HepG2 (cell line): ENCODE data around the gene PTPA. TPM values are rescaled to one million over a fixed set of nuclear protein-coding genes. Genes with fewer than 3 reads are reported as not detected.

ENCODE experiments used
- ATAC-seq: fragments of 200-7000 bp; cut with Tn5 transposase; 3 replicates; pipeline ENCODE4 v1.9.1; 2020; ENCODE audit warnings: mild to moderate bottlenecking, moderate library complexity
- BruUV-seq: library from RNA; stranded (reverse); fragments of 400-500 nt; replicated peaks from 2 replicates; lab custom pipeline; 2021; lab: Mats Ljungman, UMichigan
- CTCF ChIA-PET: fragments of 300-600 bp; formaldehyde crosslinking; extraction: SDS; loops from one replicate; lab custom pipeline; 2021; ENCODE audit warnings: low total read pairs, inconsistent platforms, low intra/inter-chr PET ratio; lab: Yijun Ruan, JAX
- POLR2A ChIA-PET: fragments of 350-600 bp; sonication (Branson Sonifier 250); formaldehyde crosslinking; loops from one replicate; lab custom pipeline; 2020; ENCODE audit warnings: antibody characterized with exemption, inconsistent platforms; lab: Yijun Ruan, JAX
- DNase-seq: peaks from one replicate; pipeline ENCODE4 v3.0.0-alpha.2; 2015; ENCODE audit warnings: low spot score
- FAIRE-seq: peaks from 3 replicates; lab custom pipeline; 2011; peaks lifted over from hg19 to GRCh38; lab: Jason Lieb, UNC
- H2AFZ ChIP-seq: one replicate; pipeline ENCODE4 v1.6.1; 2011; ENCODE audit warnings: low read length, inconsistent platforms
- H3K27ac ChIP-seq: fragments of 300-600 bp; 3 replicates; pipeline ENCODE4 v1.8.0; 2011; ENCODE audit warnings: mixed run types, mild to moderate bottlenecking, mixed read lengths, low read length, inconsistent platforms; ENCODE audit not compliant: insufficient read depth; ENCODE audit errors: extremely low read length
- H3K27me3 ChIP-seq, 2 experiments: fragments of 200-600 bp in 1 of 2; 2 replicates in 1 of 2; 3 replicates in 1 of 2; pipeline versions ENCODE4 v1.6.0 to v1.8.0; 2011; ENCODE audit warnings: low read length in 2 of 2, mild to moderate bottlenecking in 2 of 2, moderate library complexity in 2 of 2, inconsistent platforms in 1 of 2; ENCODE audit not compliant: insufficient read depth in 2 of 2, control insufficient read depth in 1 of 2
- H3K36me3 ChIP-seq, 2 experiments: fragments of 200-600 bp in 1 of 2; replicated peaks in 1 of 2; 2 replicates in 1 of 2; 3 replicates in 1 of 2; pipeline versions ENCODE4 v1.5.1 to v1.8.0; 2011; ENCODE audit warnings: low read length in 2 of 2, inconsistent platforms in 1 of 2; ENCODE audit not compliant: insufficient read depth in 2 of 2, control insufficient read depth in 1 of 2
- H3K4me1 ChIP-seq: 2 replicates; pipeline ENCODE4 v1.5.1; 2012; ENCODE audit warnings: low read length, inconsistent platforms; ENCODE audit not compliant: insufficient read depth
- H3K4me2 ChIP-seq: 2 replicates; pipeline ENCODE4 v1.6.0; 2011; ENCODE audit warnings: low read depth, low read length, inconsistent platforms
- H3K4me3 ChIP-seq, 3 experiments: fragments of 200-600 bp in 1 of 3; sonication (generic), shearing (Covaris generic) in 1 of 3; replicated peaks in 1 of 3; 2 replicates each; pipeline ENCODE4 v1.5.1; 2011 to 2016; ENCODE audit warnings: low read length in 3 of 3, inconsistent platforms in 2 of 3, low read depth in 2 of 3, mild to moderate bottlenecking in 2 of 3, control low read depth in 1 of 3, mixed read lengths in 1 of 3; ENCODE audit not compliant: insufficient read depth in 1 of 3
- H3K79me2 ChIP-seq: one replicate; pipeline ENCODE4 v1.6.1; 2011; ENCODE audit warnings: low read length, inconsistent platforms; ENCODE audit not compliant: insufficient read depth
- H3K9ac ChIP-seq: 2 replicates; pipeline ENCODE4 v1.6.0; 2011; ENCODE audit warnings: mild to moderate bottlenecking, low read depth, low read length, inconsistent platforms; ENCODE audit not compliant: insufficient read depth
- H3K9me3 ChIP-seq: 2 replicates; pipeline ENCODE4 v1.5.1; 2012; ENCODE audit warnings: mild to moderate bottlenecking, low read length
- H4K20me1 ChIP-seq: 2 replicates; pipeline ENCODE4 v1.6.0; 2011; ENCODE audit warnings: inconsistent platforms, mild to moderate bottlenecking, low read length, moderate library complexity; ENCODE audit not compliant: insufficient read depth
- ETV6 ChIP-seq: sonication (generic); formaldehyde crosslinking; conservative IDR thresholded peaks from 2 replicates; pipeline ENCODE4 v1.4.0; 2020; ENCODE audit warnings: missing genetic modification reagents
- PAX8 ChIP-seq: sonication (generic); formaldehyde crosslinking; IDR thresholded peaks from 2 replicates; pipeline ENCODE4 v1.8.0; 2022; ENCODE audit warnings: mild to moderate bottlenecking, missing genetic modification reagents, borderline replicate concordance
- REXO4 ChIP-seq: sonication (generic); formaldehyde crosslinking; IDR thresholded peaks from 2 replicates; pipeline ENCODE4 v1.8.0; 2022; ENCODE audit warnings: missing genetic modification reagents, mild to moderate bottlenecking, borderline replicate concordance
- ZNF326 ChIP-seq: sonication (generic); formaldehyde crosslinking; IDR thresholded peaks from 2 replicates; pipeline ENCODE4 v1.4.0; 2020; ENCODE audit warnings: missing genetic modification reagents, borderline replicate concordance
- ZNF337 ChIP-seq: sonication (generic); formaldehyde crosslinking; IDR thresholded peaks from 2 replicates; pipeline ENCODE4 v1.5.1; 2020; ENCODE audit warnings: missing genetic modification reagents, low read depth, mild to moderate bottlenecking, borderline replicate concordance
- WGBS: methylation state at CpG from one replicate; pipeline ENCODE4 v1.1.6; 2017; ENCODE audit warnings: low lambda C conversion rate; 5-methylcytosine and 5-hydroxymethylcytosine counted together
- in situ Hi-C: cut with HindIII; loops from 2 replicates; pipeline ENCODE4 v1.10.0; 2017; ENCODE audit warnings: low pct_unique_long_range_greater_than_20kb; ENCODE audit not compliant: extremely low pct_ligation_motif_present
- intact Hi-C: fragments of 100-400 bp; cut with micrococcal nuclease; formaldehyde crosslinking; loops from one replicate; pipeline ENCODE4 v1.10.0; 2022; ENCODE audit not compliant: unreplicated experiment
- polyA plus RNA-seq, 8 experiments: library from polyadenylated mRNA; depleted of rRNA in 3 of 8; stranded (reverse) in 7 of 8; unstranded in 1 of 8; fragments of >200 nt; fragmentation: Illumina TruSeq in 4 of 8; extraction: Trizol in 4 of 8; gene quantifications; 2 replicates each; pipeline versions ENCODE4 v1.2.1 to v1.2.3, GENCODE V29; 2011 to 2016; ENCODE audit warnings: low read depth in 4 of 8, missing spikeins in 1 of 8, mixed read lengths in 1 of 8; ENCODE audit not compliant: insufficient read depth in 1 of 8
- total RNA-seq, 5 experiments: library from RNA; depleted of rRNA; stranded (reverse); fragments of >200 nt; fragmentation: Illumina TruSeq; extraction: Trizol; gene quantifications; 2 replicates each; pipeline ENCODE4 v1.2.3, GENCODE V29; 2016; ENCODE audit warnings: low read depth in 1 of 5
- TF ChIP-seq, protein P1 (sequence below): sonication (generic); formaldehyde crosslinking; IDR thresholded peaks from 2 replicates; pipeline ENCODE4 v1.5.0; 2020; ENCODE audit warnings: missing genetic modification reagents, mild to moderate bottlenecking, borderline replicate concordance
- TF ChIP-seq, protein P2 (sequence below): sonication (generic); formaldehyde crosslinking; IDR thresholded peaks from 2 replicates; pipeline ENCODE4 v1.5.1; 2020; ENCODE audit warnings: mild to moderate bottlenecking, missing genetic modification reagents, moderate library complexity
- TF ChIP-seq, protein P3 (sequence below): sonication (generic); formaldehyde crosslinking; IDR thresholded peaks from 2 replicates; pipeline ENCODE4 v1.4.0; 2020; ENCODE audit warnings: missing genetic modification reagents
- TF ChIP-seq, protein P4 (sequence below): sonication (generic); formaldehyde crosslinking; IDR thresholded peaks from 2 replicates; pipeline ENCODE4 v1.4.0; 2020; ENCODE audit warnings: missing genetic modification reagents, borderline replicate concordance
- TF ChIP-seq, protein P5 (sequence below): sonication (generic); IDR thresholded peaks from 2 replicates; pipeline ENCODE4 v1.6.1; 2016; ENCODE audit warnings: low read depth, borderline replicate concordance

PTPA gene
- total and polyA plus RNA-seq, 2 of the 13 experiments (the other 11 are each of a cell fraction or from before 2014, with no cell fraction given): 79.3 to 105 TPM

DNA sequence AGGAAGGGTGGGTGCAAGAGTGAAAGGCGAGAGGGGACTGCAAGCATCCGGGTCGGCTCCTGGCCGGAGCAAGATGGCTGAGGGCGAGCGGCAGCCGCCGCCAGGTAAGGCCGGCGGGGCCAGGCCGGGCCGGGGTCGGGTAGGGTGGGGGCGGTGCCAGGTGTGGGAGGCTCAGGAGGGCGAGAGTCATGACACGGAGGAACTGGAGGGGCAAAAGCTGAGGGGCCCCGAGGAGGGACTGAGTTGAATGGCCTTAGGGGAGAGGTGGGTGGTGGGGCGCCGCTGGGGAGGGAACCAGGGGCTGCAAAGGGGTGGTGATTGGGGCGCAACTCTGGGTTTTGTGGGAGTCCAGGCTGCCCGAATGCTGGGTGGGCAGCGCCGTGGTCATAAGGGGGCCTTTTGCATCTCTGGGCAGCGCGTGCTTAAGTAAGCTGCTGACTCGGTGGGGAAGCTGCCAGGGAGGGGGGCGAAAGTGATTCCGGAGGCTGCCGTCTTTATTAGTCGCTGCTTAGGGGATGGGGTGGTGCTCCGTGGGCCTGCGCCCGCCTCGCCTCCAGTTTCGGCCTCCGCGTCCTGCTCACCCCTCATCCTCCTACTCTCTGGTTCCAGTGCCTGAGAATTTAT is 425 bp downstream of the PTPA start:
- peak overlapping the region; percentile 97 for H3K27ac ChIP-seq
- peaks cover 0 to 4% of the 10 kb centered on the region in 2 experiments; a peak in 1 of 5 replicates for H3K36me3 ChIP-seq
- H4K20me1 ChIP-seq: 0 out of 2 replicates have a peak, but pooled peaks cover 5% of the 10 kb centered on the region
- peak; percentile 25 for DNase-seq
- in situ Hi-C loops (no loop called here), intact Hi-C loops (no loop called here)
- no peaks in the 10 kb centered on the region; a peak in 1 of 5 replicates for H3K27me3 ChIP-seq
- ChIA-PET CTCF (no interaction called here), POLR2A (interaction anchor here (1.2 to 3.6 kb wide), 6 partner anchors 12 to 75 kb away, joined by 3 to 18 read pairs (median 5); partner anchors contain the start of genes DOLPP1 and MIGA2)
- peaks cover 38% of the 10 kb centered on the region for H3K79me2 ChIP-seq
- no peak for FAIRE-seq
- peak overlapping the region; percentile 88 for H3K9ac ChIP-seq
- WGBS: 2% methylated on average over 20 of the region's 37 CpGs
- peak overlapping the region; percentile 89 for H2AFZ ChIP-seq
- peak; percentile 17 for ATAC-seq
- BruUV-seq: no TSS peak
- no peaks in the 10 kb centered on the region for H3K9me3 ChIP-seq
- peaks cover 50% of the 10 kb centered on the region for H3K4me1 ChIP-seq
- peak overlapping the region; percentile 87 to 98 (median 98) for H3K4me3 ChIP-seq
- peak overlapping the region; percentile 100 for H3K4me2 ChIP-seq
- TF ChIP-seq ZNF326: no peak
- TF ChIP-seq, protein P1, sequence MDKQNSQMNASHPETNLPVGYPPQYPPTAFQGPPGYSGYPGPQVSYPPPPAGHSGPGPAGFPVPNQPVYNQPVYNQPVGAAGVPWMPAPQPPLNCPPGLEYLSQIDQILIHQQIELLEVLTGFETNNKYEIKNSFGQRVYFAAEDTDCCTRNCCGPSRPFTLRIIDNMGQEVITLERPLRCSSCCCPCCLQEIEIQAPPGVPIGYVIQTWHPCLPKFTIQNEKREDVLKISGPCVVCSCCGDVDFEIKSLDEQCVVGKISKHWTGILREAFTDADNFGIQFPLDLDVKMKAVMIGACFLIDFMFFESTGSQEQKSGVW (CRISPR knock-in tag): no peak
- TF ChIP-seq REXO4 (CRISPR knock-in tag): no peak
- no peak for TF ChIP-seq PAX8 (CRISPR knock-in tag)
- TF ChIP-seq ETV6 (CRISPR knock-in tag): no peak; the same call in 1 of the 2 replicates
- TF ChIP-seq, protein P2, sequence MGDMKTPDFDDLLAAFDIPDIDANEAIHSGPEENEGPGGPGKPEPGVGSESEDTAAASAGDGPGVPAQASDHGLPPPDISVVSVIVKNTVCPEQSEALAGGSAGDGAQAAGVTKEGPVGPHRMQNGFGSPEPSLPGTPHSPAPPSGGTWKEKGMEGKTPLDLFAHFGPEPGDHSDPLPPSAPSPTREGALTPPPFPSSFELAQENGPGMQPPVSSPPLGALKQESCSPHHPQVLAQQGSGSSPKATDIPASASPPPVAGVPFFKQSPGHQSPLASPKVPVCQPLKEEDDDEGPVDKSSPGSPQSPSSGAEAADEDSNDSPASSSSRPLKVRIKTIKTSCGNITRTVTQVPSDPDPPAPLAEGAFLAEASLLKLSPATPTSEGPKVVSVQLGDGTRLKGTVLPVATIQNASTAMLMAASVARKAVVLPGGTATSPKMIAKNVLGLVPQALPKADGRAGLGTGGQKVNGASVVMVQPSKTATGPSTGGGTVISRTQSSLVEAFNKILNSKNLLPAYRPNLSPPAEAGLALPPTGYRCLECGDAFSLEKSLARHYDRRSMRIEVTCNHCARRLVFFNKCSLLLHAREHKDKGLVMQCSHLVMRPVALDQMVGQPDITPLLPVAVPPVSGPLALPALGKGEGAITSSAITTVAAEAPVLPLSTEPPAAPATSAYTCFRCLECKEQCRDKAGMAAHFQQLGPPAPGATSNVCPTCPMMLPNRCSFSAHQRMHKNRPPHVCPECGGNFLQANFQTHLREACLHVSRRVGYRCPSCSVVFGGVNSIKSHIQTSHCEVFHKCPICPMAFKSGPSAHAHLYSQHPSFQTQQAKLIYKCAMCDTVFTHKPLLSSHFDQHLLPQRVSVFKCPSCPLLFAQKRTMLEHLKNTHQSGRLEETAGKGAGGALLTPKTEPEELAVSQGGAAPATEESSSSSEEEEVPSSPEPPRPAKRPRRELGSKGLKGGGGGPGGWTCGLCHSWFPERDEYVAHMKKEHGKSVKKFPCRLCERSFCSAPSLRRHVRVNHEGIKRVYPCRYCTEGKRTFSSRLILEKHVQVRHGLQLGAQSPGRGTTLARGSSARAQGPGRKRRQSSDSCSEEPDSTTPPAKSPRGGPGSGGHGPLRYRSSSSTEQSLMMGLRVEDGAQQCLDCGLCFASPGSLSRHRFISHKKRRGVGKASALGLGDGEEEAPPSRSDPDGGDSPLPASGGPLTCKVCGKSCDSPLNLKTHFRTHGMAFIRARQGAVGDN (CRISPR knock-in tag): peak; percentile 70
- TF ChIP-seq, protein P3, sequence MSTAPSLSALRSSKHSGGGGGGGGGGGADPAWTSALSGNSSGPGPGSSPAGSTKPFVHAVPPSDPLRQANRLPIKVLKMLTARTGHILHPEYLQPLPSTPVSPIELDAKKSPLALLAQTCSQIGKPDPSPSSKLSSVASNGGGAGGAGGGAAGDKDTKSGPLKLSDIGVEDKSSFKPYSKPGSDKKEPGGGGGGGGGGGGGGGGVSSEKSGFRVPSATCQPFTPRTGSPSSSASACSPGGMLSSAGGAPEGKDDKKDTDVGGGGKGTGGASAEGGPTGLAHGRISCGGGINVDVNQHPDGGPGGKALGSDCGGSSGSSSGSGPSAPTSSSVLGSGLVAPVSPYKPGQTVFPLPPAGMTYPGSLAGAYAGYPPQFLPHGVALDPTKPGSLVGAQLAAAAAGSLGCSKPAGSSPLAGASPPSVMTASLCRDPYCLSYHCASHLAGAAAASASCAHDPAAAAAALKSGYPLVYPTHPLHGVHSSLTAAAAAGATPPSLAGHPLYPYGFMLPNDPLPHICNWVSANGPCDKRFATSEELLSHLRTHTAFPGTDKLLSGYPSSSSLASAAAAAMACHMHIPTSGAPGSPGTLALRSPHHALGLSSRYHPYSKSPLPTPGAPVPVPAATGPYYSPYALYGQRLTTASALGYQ (CRISPR knock-in tag): no peak
- TF ChIP-seq, protein P4, sequence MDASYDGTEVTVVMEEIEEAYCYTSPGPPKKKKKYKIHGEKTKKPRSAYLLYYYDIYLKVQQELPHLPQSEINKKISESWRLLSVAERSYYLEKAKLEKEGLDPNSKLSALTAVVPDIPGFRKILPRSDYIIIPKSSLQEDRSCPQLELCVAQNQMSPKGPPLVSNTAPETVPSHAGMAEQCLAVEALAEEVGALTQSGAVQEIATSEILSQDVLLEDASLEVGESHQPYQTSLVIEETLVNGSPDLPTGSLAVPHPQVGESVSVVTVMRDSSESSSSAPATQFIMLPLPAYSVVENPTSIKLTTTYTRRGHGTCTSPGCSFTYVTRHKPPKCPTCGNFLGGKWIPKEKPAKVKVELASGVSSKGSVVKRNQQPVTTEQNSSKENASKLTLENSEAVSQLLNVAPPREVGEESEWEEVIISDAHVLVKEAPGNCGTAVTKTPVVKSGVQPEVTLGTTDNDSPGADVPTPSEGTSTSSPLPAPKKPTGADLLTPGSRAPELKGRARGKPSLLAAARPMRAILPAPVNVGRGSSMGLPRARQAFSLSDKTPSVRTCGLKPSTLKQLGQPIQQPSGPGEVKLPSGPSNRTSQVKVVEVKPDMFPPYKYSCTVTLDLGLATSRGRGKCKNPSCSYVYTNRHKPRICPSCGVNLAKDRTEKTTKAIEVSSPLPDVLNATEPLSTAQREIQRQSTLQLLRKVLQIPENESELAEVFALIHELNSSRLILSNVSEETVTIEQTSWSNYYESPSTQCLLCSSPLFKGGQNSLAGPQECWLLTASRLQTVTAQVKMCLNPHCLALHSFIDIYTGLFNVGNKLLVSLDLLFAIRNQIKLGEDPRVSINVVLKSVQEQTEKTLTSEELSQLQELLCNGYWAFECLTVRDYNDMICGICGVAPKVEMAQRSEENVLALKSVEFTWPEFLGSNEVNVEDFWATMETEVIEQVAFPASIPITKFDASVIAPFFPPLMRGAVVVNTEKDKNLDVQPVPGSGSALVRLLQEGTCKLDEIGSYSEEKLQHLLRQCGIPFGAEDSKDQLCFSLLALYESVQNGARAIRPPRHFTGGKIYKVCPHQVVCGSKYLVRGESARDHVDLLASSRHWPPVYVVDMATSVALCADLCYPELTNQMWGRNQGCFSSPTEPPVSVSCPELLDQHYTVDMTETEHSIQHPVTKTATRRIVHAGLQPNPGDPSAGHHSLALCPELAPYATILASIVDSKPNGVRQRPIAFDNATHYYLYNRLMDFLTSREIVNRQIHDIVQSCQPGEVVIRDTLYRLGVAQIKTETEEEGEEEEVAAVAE (CRISPR knock-in tag): no peak
- TF ChIP-seq, protein P5, sequence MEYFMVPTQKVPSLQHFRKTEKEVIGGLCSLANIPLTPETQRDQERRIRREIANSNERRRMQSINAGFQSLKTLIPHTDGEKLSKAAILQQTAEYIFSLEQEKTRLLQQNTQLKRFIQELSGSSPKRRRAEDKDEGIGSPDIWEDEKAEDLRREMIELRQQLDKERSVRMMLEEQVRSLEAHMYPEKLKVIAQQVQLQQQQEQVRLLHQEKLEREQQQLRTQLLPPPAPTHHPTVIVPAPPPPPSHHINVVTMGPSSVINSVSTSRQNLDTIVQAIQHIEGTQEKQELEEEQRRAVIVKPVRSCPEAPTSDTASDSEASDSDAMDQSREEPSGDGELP: no peak
- no peak for TF ChIP-seq ZNF337 (CRISPR knock-in tag)
